ENCODE measurements around the gene CLEC4A.
"Not testable (repeated sequence)": the region's sequence is repeated elsewhere in the genome, so short reads cannot be mapped to it uniquely, and the experiment has no call there.

Gene CLEC4A

DNA sequence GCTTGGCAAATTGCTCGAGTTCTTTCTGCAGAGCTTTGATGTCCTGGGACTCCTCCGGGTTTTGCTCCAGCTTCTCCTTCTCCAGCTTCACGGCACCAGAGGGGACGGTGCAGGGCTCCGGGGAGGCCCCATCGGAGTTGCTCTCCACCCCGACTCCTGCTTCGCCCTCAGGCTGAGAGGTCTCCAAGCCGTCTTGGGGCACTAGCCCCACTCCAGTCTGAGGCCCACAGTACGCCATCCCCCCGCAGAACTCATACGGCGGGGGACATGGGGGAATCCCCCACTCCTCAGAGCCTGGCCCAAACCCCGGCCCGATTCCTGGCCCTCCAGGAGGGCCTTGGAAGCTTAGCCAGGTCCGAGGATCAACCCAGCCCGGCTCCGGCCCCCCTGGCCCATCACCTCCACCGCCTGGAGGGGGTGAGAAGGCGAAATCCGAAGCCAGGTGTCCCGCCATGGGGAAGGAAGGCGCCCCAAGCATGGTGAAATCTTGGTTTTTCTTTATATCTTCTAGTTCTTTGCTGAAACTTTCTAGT is 11.0 kb downstream of the CLEC4A start:
- DNase-seq (ENCODE audit: low spot score): not testable (repeated sequence)

DNA sequence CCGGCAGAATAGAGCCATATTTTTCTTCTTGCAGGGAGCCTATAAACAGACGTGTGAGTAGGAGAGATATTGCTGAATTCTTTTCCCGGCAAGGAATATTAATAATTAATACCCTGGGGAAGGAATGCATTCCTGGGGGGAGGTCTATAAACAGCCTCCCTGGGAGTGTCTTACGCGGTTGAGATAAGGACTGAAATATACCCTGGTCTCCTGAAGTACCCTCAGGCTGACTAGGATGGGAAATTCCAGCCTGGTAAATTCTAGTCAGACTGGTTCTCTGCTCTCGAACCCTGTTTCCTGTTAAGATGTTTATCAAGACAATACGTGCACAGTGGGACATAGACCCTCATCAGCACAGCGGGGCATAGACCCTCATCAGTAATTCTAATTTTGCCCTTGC is 18.2 kb downstream of the CLEC4A start:
- DNase-seq (ENCODE audit: low spot score): not testable (repeated sequence)

DNA sequence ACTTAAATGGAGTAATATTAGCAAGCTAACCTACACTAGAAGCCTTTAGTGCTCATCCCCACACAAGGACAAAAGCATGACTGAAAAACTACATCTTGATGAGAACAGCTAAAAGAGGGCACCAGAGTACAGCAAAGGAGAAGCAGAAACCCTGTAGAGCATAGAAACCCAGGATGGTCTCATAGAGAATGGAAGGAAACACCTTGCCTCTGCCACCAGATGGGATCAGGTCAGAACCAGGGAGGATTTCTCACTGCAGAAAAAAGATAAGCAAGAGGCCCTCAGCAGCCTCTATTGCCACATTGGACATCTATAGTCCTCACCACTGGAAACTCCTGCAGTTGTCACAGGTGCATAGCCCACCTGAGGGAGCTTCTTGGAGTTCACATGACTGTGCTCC is 19.8 kb downstream of the CLEC4A start:
- no peak for DNase-seq (ENCODE audit: low spot score)

DNA sequence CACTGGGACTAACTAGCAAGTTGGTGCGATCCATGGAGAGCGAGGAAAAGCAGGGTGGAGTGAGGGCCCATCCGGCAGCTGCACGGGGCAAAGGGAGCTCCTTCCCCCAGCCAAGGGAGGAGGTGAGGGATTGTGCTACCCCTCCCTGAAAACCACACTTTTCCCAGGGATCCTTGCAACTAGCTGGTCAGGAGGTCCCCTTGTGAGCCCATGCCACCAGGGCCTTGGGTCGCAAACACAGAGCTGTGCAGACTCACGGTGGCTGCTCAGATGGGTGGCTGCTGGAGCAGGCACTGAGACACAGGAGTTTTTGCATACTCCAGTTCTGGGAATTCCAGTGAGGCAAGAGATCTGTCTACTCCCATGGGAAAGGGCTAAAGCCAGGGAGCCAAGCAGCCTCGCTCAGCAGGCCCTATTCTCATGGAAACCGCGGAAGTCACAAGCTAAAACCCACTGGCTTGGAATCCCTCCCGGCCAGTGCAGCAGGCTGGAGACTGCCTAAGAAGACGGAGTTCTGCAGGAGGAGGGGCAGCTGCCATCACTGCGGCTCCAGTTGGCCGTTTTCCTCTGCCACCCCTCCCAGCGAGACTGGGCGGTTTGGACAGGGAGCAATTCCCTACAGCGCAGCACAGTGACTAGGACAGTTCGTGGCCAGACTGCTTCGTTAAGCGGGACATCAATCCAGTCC is 22.5 kb downstream of the CLEC4A start:
- DNase-seq (ENCODE audit: low spot score): no peak

DNA sequence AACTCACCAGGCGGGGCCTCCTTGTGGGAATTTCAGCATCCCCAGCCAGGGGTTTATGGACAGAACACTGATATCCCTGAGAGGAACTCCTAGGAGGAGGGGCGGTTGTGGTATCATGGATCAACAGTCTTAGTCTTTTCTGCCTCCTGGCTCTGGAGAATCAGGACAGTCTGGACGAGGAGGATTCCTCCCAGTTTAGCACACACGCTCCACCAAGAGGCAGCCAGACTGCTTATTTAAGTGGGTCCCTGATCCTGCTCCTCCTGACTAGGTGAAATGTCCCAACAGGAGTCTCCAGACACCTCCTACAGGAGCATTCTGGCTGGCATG is 23.0 kb downstream of the CLEC4A start:
- no peak for DNase-seq (ENCODE audit: low spot score)

GRCh38 chr12:8154526-8154925 is 31.1 kb downstream of the CLEC4A start:
- no peak for DNase-seq (ENCODE audit: low spot score)

DNA sequence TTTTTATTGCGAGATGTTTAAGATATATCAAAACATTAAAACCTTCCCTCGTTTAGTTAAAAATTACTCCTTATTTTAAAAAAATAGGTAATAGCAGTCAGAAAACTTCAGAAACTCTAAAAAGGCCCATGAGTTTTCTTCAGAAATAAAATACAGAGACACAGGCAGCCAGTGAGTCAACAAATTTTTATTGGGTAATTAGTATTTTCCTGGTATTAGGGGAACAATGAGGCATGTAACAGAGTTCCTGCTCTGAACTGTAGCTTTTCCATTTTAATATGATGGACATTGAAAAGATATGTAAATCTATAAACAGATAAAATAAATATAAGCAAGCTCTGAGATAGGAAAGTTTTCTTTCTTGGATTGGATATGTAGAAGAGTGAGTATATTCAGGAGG is 33.0 kb downstream of the CLEC4A start:
- DNase-seq (ENCODE audit: low spot score): no peak

GRCh38 chr12:8156845-8157244 is 33.4 kb downstream of the CLEC4A start, which contains the start of gene ZNF705A:
TSS of gene ZNF705A (plus strand) at chr12:8157015. CDS start at chr12:8172626, 15,611 bp downstream.
- DNase-seq (ENCODE audit: low spot score): no peak

DNA sequence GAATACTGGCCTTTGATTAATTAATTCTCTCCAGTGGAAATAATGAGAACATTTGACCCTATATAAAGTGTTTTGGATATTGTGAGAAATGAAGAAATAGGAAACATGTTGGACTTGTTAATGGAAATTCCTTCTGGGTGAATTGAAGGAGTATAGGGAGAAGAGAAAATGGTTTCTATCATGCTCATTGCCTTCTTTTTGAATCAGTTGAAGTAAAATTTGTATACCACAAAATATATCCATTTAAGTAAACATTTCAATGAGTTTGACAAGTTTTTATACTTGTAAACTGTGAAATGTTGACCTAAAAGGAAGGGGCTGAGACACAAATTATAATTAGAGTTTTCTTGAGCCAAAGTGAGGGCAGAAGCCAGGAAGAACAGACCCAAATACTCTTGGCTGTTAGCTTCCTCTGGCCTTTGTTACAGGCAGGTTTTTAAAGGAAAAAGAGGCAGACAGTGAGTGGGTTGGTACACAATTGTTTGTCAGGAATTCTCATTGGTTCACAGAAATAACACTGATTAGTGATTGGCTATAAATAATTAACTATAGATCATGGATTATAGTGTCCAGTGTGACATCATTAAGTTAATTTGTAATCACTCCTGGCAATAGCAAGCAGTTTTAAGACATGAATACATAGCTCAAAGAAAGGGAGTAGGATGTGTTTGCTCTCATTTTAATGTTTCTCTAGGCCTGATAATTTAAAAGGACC is 34.2 kb downstream of the CLEC4A start:
- DNase-seq (ENCODE audit: low spot score): no peak

- DNase-seq (ENCODE audit: low spot score): not testable (repeated sequence)
Observed at GRCh38 chr12:8172911-8173310, 49.5 kb downstream of the CLEC4A start.

- peak; percentile 54 for DNase-seq (ENCODE audit: low spot score)
Observed at GRCh38 chr12:8179989-8180585, 56.7 kb downstream of the CLEC4A start.

GRCh38 chr12:8181271-8181670 is 57.9 kb downstream of the CLEC4A start:
- not testable (repeated sequence) for DNase-seq (ENCODE audit: low spot score)

- not testable (repeated sequence) for DNase-seq (ENCODE audit: low spot score)
Observed at GRCh38 chr12:8182923-8183322, 59.5 kb downstream of the CLEC4A start.

DNA sequence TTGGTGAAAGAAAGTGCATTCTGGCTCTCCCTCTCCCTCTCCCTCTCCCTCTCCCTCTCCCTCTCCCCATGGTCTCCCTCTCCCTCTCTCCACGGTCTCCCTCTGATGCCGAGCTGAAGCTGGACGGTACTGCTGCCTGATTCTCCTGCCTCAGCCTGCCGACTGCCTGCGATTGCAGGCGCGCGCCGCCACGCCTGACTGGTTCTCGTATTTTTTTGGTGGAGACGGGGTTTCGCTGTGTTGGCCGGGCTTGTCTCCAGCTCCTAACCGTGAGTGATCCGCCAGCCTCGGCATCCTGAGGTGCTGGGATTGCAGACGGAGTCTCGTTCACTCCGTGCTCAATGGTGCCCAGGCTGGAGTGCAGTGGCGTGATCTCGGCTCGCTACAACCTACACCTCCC is 59.9 kb downstream of the CLEC4A start:
- DNase-seq (ENCODE audit: low spot score): not testable (repeated sequence)

DNA sequence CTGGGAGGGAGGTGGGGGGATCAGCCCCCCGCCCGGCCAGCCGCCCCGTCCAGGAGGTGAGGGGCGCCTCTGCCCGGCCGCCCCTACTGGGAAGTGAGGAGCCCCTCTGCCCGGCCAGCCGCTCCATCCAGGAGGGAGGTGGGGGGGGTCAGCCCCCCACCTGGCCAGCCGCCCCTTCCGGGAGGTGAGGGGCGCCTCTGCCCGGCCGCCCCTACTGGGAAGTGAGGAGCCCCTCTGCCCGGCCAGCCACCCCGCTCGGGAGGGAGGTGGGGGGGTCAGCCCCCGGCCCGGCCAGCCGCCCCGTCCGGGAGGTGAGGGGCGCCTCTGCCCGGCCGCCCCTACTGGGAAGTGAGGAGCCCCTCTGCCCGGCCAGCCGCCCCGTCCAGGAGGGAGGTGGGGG is 60.8 kb downstream of the CLEC4A start:
- DNase-seq (ENCODE audit: low spot score): not testable (repeated sequence)

- DNase-seq (ENCODE audit: low spot score): not testable (repeated sequence)
Observed at GRCh38 chr12:8188088-8188487, 64.7 kb downstream of the CLEC4A start.
